HuH-7.5 (cell line): ENCODE measurements around the gene TOP2A.
A peak's percentile ranks its signal among the peaks of the same experiment; 100 is the strongest.

ENCODE experiments used
- DNase-seq: peaks from one replicate; pipeline ENCODE4 v3.0.0; 2011; ENCODE audit warnings: low spot score

The TOP2A gene

DNA sequence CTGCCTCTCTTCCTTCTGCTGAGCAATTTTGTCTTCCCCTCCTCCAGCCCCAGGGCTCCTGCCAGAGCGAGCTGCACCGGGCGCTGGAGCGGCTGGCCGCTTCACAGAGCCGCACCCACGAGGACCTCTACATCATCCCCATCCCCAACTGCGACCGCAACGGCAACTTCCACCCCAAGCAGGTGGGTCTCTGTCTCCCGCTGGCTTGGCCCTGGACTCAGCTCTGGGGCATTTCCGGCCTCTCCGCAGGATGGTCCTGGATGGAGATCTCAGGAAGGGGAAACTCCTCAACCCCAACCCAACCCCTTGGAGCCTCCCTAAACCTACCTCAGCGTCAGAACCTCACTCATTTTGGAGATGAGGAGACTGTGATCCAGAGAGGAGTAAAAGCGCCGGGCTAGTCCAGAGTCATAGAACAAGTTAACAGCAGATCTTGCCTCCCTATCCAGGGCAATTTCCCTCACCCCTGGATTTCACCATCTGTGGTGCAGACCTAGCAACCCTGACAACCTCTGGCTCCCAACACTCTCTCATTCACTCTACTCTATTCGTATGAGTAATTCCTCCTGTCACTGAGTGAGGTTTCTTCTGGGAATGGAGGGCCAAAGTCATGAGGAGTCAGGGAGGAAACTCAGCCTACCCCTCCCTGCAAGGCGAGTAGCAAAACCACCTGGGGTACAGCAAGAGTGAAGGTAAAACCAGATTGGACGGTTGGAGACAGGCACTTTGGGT is 36.4 kb upstream of the TOP2A start:
- no peak for DNase-seq

DNA sequence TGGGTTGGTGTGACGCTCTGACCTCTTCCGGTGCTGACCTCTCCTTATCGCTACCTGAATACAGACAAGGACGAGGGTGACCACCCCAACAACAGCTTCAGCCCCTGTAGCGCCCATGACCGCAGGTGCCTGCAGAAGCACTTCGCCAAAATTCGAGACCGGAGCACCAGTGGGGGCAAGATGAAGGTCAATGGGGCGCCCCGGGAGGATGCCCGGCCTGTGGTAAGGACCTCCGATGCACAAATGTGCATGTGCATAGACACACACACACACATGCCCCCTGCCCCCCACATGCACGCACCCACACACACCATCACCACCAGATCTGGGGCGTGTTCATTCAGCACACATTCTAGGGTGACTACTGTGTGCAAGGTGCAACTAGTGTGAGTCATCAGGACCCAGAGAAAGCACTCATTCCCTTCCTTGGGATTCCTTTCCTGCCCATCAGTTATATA is 35.3 kb upstream of the TOP2A start:
- DNase-seq = no peak

DNA sequence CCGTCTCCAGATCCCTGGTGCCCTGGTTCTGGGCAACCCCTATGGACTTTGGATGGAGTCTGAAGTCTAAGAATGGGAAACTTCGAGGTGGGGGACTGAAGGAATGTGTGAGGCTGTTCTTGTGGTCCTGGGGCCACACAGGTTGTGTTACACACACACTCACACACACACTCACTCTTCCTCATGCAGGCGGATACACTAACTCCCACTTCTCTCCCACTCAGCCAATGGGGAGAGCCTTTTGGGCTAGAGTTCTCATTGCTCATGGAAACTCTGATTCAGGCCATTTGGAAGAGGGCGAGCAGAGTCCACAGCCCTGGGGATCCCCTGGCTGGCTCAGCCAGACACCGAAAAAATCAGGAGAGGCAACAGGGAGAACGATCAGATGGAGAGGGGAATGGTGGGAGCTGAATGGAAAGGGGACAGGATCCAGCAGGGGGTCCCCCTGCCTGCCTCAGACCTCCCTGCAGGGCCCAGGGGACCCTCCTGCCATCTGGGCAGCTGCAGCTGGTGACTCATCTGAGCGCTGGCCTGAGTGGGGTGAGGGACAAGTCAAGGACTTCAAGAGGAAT is 34.6 kb upstream of the TOP2A start:
- no peak for DNase-seq

DNA sequence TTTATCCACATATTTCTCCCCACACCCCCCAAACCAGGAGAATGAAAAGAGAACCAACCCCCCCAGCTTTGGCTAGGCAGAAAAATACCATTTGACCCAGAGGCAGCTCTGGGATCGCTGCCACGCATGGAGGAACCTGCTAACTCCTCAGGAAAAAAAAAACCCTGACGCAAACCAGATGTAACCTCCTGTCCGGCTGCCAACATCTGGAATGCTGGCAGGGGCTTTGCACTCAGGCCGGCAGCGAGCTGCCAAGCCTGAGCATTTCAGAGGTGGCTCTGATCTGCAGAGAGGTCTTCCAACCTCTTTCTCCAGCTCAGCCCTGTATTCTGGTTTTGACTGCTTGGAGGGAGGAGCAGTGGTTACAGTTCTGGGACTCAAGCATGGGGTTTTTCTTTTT is 33.7 kb upstream of the TOP2A start:
- no peak for DNase-seq

DNA sequence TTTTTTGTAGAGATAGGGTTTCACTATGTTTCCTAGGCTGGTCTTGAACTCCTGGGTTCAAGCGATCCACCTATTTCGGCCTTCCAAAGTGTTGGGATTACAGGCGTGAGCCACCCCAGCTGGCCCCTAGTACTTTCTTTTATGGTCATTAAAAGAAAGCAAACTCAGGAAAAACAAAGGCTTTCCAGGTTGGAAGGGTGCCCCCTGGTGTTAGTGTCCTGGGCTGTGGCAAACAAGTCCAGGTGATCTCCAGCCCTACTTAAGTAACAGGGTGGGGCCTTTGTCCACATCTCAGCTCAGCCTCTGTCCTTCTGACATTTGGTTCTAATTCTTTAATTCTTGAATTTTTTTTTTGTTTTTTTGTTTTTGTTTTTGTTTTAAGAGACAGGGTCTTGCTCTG is 32.5 kb upstream of the TOP2A start:
- peak; percentile 55 for DNase-seq

DNA sequence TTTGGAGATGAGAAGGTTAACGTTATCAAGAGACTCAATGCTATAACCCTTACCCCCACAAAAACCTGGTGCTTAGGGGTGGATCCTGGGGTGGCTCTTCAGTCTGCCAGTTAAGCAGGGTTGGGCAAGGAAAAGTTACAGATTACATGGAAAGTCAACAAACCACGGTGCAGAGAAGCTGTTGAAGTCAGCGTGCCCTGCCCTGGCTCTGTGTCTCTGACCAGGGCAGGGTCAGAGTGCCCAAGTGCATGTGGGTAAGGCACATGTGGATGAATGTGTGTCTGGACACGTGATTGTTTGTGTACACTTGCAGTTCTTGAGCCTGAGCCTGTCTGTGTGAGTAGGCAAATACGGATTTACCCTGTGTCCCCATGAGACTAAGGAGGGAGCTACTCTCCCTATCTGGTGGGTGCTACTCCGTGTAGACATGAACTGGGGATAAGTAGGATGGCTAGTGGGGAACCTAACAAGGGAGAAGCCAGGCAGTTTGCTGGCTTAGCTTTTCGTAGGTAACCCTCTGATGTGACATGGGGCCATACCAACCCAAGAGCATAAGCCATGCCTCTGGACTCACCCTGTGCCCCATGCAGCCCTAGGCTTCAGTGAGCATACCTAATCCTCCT is 31.1 kb upstream of the TOP2A start:
- DNase-seq = peak; percentile 67

DNA sequence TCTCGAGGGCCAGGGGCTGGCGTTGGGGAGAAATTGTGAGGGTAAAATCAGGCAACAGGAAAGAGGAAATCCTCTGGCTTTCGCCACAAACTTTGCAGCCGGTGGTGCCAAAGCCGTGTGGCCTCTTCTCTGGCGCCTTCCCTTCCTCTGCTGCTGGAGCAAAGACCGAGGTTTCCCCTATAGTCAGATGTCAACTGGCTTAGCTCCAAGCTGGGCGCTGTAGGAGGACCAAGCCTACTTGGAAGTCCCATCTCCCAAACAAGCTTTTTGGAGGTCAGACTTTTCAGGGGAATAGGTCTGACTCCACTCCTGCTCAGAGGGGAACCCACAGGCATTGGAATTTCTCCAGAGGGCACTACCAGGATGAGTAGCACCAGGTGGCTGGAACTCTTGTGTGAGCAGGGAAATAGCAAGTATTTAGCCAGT is 30.5 kb upstream of the TOP2A start:
- no peak for DNase-seq

DNA sequence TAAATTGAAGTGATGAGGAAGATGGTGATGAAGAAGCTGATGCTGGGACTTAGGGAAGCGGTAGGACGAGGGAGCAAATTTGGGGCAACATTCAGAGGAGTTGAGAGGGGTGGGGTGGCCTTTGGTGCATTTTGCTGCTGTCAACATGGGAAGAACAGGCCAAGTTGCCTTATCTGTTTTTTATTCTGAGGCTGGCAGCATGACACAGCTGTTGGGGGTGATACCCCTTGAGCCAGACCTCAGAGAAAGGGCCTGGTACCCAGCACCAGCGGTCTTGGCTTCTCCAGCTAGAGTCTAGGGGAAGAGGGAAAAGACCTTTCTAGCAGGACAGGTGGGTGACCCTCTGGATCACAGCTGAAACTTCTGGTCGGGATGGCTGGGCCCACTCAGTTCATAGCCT is 30.1 kb upstream of the TOP2A start:
- DNase-seq = no peak

DNA sequence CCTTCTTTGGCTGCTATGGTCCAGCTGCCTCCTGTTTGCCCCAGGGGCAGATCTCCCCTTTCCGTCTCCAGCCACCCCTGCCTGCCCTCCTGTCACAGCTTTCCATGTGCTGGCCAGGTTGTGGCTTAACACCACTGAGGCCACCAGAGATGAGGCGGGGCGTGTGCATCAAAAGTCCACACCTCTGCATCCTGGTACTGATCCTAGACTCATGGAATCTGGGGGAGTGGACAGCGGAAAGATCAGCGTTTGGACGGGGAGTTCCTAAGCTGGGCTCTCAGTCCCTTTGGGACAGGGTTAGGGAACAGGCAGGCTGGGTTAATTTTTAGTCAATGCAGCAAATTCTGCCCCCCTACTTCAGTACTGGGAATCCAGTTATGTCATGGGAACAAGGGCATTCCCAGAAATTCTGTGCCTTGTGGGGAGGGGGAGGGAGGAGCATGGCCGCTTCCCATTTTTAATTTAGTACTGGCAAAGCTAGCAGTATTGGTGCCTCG is 29.5 kb upstream of the TOP2A start:
- DNase-seq = no peak

DNA sequence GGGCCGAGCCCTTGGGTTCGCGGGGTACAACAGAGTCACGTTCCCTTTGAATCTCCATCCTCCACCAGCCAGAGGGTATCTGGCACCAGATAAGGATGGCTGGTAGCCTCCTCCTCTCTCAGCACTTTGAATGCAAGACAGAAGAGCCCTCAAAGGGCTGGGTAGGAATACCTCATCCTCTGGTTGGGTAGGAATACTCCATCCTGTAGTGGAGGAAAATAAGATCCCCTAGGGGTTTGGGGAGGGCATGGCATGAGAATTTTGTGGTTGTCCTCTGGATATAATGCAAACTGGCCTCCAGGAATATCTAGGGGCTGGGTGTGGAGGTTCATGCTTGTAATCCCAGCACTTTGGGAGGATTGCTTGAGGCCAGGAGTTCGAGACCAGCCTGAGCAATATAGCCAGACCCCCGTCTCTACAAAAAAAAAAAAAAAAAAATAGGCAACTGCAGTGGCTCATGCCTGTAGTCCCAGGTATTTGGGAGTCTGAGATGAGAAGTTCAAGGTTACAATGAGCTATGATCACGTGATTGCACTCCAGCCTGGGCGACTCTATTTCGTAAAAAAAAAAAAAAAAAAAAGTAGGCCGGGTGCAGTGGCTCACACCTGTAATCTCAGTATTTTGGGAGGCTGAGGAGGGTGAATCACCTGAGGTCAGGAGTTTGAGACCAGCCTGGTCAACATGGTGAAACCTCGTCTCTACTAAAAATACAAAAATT is 28.2 kb upstream of the TOP2A start:
- DNase-seq = no peak

DNA sequence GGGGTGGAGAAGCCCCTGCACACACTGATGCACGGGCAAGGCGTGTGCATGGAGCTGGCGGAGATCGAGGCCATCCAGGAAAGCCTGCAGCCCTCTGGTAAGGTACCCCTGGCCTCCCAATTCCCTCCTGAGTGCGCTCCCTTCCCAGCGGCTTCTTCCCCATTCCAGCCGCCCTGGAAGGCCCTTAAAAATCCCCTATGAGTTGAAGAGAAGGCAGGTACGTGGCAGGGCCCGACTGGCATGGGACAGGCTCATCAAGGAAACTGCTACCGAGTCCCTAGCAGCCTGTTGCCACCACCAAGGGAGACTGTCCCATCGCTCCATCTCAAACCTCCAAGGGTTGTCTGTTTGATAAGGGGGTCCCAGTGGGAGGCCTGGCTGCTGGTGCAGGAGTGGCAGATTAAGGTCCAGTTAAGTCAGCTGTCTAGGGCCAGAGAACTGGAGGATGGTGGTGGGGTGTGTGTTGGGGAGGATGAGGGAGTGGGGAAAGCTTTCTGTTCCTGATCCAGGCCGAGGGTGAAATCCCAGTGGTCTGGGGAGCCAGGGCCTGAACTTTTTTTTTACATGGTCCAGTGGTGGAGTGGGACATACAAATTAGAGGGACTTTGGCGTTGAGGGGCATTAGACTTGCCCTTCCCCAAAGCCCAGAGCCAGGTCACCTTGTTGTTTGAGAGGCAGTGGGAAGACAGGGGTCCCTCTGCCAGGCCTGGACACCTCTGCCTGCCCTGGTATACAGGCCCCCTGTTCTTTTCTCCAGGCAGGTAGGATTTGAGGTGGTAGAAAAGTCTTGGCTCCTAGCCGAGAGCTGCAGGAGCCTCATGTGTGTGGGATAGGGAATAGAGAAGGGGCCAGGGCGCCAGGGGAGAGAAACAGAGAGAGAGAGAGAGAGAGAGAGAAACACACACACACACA is 26.5 kb upstream of the TOP2A start:
- DNase-seq = no peak

DNA sequence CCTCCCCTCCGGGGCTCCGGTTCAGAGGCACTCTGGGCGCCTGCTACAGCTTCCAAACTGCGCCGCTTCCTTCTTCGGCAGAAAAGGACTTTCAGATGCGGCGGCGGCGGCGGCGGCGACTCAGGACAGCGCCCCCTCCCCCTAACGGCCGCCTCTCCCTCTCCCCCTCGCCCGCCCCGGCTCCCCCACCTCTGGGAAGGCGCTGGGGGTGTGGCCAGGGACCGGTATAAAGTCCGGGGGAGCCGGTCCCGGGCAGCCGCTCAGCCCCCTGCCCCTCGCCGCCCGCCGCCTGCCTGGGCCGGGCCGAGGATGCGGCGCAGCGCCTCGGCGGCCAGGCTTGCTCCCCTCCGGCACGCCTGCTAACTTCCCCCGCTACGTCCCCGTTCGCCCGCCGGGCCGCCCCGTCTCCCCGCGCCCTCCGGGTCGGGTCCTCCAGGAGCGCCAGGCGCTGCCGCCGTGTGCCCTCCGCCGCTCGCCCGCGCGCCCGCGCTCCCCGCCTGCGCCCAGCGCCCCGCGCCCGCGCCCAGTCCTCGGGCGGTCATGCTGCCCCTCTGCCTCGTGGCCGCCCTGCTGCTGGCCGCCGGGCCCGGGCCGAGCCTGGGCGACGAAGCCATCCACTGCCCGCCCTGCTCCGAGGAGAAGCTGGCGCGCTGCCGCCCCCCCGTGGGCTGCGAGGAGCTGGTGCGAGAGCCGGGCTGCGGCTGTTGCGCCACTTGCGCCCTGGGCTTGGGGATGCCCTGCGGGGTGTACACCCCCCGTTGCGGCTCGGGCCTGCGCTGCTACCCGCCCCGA is 25.7 kb upstream of the TOP2A start, which contains the start of gene IGFBP4:
Gene IGFBP4, plus strand, starts transcription at position 255 of the 792 bp plus-strand sequence. Its CDS starts 286 bp downstream, at position 541.
- DNase-seq = peak; percentile 82

DNA sequence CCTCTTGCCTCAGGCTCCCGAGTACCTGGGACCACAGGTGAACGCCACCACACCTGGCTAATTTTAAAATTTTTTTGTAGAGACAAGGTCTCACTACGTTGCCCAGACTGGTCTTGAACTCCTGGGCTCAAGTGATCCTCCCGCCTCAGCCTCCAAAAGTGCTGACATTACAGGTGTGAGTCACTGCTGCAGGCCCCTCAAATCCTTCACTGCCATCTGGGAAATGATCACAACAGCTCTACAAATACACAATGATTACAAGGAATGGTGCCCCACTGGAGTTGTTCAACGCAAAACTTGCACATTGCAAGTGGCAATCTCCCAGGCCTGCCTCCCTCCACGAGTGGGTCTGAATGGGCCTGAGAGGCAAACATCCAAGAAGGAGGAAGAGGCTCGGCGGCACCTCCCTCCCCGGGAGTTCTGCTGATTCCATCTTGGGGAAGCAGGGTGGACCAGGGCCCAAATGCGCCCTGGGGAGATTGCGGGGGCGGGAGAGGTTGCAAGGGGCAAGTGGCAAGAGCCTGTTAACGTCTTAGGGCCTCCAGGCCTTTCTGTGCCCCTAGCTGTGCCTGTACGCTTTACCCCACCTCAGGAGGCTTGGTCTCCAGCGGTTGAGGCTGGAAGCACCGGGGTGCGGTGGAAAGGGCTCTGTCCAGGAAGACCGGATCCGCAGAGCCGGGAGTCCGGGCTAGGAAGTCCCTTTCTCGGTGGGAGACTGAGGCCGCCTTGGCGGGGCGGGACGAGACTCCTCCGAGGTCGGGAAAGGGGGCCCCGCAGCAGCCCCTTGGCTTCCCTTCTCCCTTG is 24.9 kb upstream of the TOP2A start:
- DNase-seq = no peak

DNA sequence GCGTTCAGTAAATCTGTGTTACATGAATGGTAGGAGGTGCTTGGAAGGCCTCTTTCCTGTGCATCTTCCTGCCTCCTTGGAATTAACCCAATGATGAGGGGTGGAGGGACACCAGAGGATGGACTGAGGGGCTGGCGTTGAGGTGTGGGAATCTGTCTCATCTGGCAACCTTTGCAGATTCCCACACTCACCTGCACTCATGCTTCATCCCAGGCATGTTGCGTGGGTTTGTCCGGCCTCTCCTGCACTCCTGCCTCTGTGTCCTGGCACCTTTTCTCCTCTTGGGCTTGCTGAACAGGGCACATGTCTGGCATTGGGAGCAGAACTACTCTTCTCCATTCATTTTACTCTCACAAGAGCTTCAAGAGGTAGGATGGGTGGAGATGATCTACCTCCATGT is 22.5 kb upstream of the TOP2A start:
- no peak for DNase-seq

DNA sequence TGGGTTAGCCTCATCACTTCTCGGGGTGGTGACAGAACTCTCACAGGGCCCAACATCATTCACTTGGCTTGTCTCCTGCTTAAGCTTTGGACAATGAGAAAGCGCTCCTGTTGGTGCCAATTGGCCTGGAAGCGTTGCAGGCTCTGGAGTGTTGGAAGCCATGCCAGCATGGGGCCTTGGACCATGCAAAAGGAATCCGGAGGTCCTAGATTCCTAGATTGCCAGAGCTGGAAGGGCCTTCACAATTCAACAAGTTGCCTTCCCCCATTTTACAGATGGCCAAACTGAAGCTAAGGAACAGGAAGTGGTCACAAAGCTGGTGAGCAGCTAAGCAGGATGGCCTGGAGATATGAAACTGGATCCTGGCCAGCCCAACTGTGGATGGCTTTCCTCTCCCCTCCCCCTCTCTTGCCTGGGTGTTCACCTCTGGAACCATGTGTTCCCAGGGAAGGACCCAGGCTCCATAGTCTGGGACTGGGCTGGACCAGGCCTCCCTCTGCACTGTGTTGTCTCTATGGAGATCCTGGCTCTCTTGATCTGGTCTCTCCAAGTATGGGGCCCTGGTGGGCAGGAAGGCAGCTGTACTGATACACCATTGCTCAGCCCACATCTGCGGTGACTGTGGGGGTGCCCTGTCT is 19.5 kb upstream of the TOP2A start:
- DNase-seq = no peak

DNA sequence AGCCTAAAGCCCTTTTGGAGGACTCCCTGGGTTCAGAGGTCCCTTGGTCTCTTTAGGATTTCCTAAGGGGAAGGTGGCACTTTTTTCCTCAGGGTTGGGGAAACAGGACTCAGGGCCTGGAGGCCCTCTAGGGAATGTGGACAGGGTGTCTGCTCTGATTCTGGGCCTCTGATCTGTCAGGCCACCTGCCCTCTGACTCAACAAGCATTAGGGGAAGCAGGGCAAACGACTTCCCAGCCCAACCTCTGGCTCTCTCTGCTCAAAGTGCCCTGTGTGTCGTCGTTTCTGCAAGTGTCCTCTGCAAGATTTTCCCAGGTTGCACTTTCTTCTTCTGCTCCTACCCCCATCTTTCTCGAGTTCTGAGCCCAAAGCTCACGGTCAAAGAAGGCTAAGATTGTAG is 18.9 kb upstream of the TOP2A start:
- DNase-seq = no peak

DNA sequence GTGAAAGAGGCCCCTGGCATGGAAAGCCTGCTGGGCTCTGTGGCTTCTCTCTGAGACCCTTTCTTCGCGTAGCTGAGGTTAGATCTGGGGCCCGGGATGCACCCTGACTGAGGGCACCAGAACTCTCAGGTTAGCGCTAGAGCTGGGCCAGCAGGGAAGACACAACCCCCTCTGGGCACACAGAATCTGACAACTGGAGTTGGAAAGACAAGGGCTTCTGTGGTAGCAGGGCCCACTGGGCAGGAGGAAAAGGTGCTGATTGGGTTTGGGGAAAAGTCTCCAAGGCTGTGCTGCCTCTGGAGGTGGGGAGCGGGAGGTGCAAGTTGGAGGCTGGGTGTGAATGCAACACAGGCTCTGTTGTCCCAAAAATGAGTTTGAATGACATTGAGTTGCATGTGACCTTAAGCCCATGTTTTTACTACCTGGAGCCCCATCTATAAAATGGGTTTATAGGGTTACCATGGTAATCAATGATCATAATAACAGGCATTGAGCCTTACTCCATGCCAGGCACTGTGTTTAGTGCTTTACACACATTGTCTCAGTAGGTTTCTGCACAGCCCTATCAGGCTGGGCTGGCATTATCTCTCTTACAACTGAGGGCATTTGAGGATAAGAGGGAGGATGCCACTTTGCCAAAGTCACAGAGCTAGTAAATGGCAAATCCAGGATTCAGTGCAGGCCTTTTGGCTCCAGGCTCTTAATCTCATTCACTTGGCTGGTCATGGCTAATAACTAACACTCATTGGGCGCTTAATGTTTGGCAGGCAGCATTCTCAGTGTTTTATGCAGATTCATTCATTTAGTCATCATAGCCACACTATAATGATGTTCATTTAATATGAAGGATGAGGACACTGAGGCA is 16.1 kb upstream of the TOP2A start:
- no peak for DNase-seq

DNA sequence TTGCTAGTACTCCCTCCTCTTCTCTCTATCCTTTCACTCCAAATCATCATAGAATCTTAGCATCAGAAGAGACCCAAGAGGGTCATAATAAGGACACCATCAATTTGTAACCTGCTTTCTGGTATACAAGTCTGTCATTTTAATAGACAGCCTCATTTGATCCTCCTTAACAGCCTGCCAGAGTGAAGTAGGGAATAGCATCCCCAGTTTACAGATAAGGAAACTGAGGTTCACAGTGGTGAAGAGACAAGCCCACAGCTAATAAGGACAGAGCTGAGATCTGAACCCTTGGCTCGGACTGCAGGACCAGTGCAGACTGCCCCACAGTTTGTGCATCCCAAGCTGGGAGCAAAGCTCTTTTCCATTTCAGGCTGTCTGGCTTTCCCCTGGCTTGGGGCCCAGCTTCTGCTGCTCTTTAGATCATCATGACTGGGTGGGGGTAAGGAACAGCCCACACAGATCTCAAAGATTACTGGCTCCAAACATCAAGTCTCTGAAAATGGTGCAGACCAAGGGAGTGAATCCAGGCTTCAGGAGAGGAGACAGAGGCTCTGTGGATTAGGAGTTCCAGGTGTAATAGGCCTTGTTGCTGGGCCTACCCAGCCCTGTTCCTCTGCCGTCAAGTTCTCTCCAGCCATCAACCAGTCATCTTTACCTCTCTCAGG is 15.3 kb upstream of the TOP2A start:
- DNase-seq = no peak
